GM12891 (cell line): ENCODE results near the gene NEK6.

Experiments used
- PAX5 ChIP-seq: IDR thresholded peaks from 2 replicates; pipeline ENCODE4 v1.6.1; 2011; ENCODE audit warnings: low read length, moderate library complexity, mild to moderate bottlenecking; ENCODE audit not compliant: insufficient read depth, severe bottlenecking
- POLR2A ChIP-seq: IDR thresholded peaks from 2 replicates; pipeline ENCODE4 v1.6.1; 2011; ENCODE audit warnings: low read depth, low read length, control low read depth
- POLR2AphosphoS5 ChIP-seq: IDR thresholded peaks from 2 replicates; pipeline ENCODE4 v1.6.1; 2011; ENCODE audit warnings: low read depth, low read length, control low read depth
- POU2F2 ChIP-seq: IDR thresholded peaks from 2 replicates; pipeline ENCODE4 v1.6.1; 2011; ENCODE audit warnings: low read depth, mild to moderate bottlenecking, control low read depth, low read length, moderate library complexity
- SPI1 ChIP-seq: IDR thresholded peaks from 2 replicates; pipeline ENCODE4 v1.6.1; 2011; ENCODE audit warnings: low read depth, low read length, control low read depth
- TAF1 ChIP-seq: IDR thresholded peaks from 2 replicates; pipeline ENCODE4 v1.6.1; 2011; ENCODE audit warnings: low read depth, low read length, control low read depth

DNA sequence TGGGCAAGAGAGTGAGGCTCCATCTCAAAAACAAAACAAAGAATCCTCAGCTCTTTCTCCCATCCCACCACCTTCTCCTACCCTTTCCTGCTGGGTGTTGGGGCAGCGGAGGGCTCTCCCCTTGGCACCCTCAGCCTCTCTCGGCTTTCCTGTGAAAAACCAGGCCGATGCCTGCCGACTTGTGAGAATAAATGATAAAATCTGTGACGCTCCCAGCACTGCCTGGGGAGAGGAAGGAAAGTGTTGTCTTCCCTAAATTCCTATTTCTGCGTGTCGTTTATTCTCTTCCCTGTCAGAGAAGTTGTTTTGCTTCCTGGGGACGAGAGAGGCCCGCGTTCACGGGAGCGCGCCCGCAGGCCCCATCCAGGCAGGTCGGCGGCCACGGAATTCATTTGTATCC lies 19.7 kb downstream of the NEK6 start:
- no peak for TF ChIP-seq POLR2A
- no peak for TF ChIP-seq POLR2AphosphoS5
- no peak for TF ChIP-seq TAF1
- TF ChIP-seq SPI1 = no peak
- TF ChIP-seq POU2F2 = no peak
- TF ChIP-seq PAX5 = no peak
